NCI-H1436 treated with DMSO at 0.1 percent for 48 hours (cell line): ENCODE data around the gene GJE1.
A peak's percentile ranks its signal among the peaks of the same experiment; 100 is the strongest.
"Not testable (repeated sequence)": the region's sequence is repeated elsewhere in the genome, so short reads cannot be mapped to it uniquely, and the experiment has no call there.

ENCODE experiments used
- DNase-seq: peaks from one replicate; lab custom pipeline; 2025; lab: John Stamatoyannopoulos, UW

Gene GJE1

DNA sequence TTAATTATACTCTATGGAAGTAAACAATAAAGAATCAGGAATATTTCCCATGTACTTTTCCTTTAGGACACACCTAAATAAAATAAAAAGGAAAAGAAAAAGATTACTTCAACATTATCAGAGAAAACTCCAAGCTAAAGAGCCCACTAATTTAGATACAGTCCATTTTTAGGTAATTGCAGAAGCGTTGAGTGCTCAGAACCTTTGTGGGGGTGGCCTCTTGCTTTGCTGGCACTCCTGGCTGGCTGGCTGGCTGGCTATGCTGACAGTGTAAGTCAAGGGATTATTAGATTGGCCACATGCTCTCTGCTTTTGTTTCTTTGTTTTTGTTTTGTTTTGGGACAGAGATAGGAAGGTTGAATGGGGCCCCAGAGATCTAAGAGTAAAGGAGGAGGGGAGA lies at the start of gene GJE1:
GJE1 (plus strand) TSS at position 301 of the 400 bp plus-strand sequence. CDS start 234 bp downstream, outside the sequence.
- no peak for DNase-seq

DNA sequence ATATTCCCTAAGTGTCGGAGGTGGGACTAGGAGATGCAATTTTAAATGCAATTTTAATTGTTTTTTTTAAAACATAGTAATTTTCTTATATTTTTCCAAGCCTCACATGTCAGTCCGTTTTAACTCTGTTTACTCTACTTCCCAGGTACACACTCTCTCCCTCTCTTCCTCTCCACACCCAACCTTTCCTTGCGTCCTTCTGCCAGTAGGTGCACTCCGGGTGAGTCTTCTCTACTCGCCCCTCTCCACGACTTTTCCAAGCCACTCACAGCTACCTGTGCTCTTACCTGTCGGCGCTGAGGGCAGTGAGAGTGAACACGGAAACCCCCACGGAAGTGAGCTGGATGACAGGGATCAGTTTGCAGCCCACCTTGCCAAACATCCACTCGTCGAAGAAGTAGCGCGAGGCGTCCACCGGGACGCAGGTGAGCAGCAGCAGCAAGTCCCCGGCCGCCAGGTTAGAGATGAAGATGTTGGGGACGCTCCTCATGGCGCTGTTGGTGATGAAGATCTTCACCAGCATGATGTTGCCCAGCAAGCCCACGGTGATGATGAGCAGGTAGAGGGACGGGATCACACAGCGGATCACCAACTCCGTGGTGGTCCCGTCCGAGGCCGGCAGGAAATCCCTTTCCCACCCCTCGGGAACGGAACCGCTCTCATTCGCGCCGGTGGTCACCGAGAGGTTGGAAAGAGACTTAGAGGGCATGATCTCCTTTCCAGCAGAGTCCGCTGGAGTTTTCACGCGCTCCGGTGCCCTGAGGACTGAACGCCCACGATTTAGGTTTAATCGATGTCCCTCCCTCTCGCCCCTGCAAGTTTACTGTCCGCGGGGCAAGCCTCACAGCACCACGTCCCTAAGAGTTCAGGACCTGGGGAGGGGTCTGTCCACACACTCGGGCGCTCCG lies 44.5 kb upstream of the GJE1 start:
- no peak for DNase-seq

DNA sequence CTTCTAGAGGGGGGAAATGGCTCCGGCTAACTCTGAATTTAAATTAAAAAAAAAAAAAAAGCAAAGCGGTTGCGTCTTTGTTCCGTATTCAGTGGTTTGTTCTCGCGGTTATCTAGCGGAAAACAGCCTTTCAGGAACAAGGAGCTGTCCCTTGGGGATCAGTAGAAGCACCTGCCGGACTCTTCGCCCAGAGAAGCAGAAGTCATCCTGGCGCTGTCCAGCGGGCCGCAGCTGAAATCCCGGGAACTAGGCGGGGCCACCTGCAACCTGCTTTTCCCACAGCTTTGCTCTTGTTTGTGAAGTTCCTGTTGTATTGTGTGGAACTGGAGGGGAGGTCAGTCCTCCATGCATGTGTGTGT lies 43.9 kb upstream of the GJE1 start:
- DNase-seq = no peak

DNA sequence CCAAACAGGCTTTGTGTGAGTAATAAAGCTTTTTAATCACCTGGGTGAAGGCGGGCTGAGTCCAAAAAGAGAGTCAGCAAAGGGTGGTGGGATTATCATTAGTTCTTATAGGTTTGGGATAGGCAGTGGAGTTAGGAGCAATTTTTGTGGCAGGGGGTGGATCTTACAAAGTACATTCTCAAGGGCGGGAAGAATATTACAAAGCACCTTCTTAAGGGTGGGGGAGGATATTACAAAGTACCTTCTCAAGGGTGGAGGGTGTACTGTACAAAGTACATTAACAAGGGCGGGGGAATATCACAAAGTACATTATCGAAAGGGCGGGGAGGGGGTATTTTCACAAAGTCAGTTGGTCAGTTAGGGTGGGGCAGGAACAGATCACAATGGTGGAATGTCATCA lies 27.9 kb upstream of the GJE1 start:
- DNase-seq = not testable (repeated sequence)

DNA sequence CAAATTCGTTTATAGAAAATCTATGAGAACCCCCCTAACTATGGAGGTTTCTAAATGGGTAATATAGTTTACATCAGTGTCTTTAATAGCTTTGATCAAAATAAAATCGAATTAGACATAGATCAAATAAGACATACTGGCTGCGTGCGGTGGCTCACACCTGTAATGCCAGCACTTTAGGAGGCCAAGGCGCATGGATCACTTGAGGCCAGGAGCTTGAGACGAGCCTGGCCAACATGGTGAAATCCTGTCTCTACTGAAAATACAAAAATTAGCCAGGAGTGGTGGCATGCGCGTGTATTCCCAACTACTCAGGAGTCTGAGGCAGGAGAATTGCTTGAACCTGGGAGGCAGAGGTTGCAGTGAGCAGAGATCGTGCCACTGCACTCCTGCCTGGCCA lies 21.9 kb upstream of the GJE1 start:
- DNase-seq = not testable (repeated sequence)

DNA sequence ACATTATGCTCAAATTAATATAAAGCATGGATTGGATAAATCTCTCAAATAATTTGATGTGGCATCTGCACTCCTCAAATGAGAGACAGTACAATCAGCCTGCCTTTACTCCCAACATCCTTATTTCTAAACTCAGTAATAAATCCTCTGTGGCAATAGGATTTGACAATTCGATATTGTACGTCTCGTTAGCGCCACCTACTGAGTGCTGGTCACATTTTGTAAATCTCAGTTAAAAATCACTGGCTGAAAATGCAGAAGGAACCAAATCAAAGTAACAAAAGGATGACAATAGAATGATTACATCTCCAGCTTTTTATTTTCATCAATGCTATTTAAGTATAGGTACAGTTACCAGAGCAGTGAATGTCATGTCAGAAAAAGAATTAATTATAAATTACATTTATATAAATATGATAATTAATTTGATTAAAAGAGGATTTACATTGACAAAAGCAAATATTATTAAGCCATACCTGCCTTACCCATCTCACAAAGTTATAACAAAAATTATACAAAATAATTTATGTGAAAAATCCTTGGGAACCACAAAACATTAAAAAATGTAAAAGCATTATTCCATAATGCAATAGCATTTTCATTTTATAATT lies 20.2 kb upstream of the GJE1 start:
- peak; percentile 6 for DNase-seq

- DNase-seq = no peak
These were observed 15.4 kb upstream of the GJE1 start for GRCh38 chr6:142117366-142117765.

DNA sequence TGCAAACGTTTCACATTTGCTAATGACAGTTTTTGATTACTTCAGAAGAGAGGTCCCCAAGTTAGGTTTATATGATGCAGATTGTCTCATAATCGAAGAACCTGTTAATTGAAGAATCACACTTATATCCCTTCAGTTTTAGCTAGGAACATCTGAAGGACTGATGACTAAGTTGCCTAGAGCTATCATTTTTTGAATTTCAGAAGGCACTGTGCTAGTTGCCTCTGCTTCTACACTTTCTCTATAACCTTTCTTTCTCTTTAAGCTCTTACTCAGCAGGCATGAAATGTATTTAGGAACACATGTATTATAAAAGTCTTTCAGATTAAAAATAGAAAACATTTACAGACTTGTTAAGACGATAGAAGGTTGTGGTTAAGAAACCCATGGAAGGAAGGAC lies 14.4 kb upstream of the GJE1 start:
- no peak for DNase-seq

GRCh38 chr6:142118925-142119324 lies 13.8 kb upstream of the GJE1 start:
- no peak for DNase-seq

DNA sequence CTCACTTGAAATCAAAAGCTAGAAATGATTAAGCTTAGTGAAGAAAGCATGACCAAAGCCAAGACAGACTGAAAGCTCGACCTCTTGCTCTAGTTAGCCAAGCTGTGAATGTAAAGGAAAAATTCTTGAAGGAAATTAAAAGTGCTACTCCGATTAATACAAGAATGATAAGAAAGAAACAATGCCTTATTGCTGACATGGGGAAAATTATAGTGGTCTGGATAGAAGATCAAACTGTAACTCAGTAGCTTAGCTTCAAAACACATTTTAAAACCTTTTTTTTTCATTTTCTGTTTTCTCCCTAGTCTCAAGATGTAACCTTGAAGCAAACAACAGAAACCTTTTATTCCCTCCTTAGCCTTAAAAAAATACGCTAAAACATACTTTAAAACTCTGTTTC lies 11.4 kb upstream of the GJE1 start:
- no peak for DNase-seq

DNA sequence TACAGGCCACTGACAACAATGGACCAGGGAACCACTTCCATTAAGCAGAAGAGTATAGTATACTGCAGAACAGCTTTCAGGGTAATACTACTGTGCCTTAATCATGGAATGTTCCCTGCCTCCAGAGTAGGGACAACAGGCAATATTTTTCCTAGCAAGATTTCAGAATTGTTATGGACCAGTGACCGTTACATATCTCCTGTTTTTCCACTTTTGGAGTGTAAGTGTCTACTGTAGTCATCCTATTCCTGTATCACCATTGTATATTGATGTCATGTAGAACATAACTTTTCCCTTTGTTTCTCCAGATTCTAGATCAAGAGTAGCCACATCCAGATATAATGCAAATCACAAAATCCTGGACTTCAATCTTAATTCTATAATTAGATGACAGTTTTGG lies 1.9 kb upstream of the GJE1 start:
- DNase-seq = no peak

DNA sequence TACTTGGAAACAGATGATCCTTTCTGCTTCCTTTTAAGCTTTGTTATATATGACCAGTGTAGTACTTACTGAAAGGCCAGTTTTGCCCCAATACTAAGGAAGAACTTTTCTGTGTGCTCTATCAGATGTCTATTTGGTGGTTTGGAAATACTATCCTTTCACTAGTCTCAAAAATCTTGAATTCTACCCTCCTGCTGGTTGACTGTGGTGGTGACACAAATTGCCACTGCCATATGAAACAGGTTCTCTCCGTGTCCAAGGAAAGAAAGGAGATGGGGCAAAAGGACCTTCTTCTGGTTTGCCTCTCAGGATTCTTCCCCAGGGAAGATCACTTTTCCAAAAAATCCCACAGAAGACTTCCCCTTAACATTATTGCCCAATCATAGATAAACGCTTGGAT lies 6.2 kb downstream of the GJE1 start:
- DNase-seq = no peak

DNA sequence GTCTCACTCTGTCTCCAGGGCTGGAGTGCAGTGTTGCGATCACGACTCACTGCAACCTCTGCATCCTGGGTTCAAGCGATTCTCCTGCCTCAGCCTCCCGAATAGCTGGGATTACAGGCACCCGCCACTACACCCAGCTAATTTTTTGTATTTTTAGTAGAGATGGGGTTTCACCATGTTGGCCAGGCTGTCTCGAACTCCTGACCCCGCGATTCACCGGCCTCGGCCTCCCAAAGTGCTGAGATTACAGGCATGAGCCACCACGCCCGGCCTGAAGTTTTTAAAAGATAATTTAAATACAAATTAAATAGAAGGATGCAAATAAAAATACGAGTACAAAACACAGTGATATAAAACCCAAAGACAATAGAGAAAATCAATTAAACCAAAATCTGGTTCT lies 8.8 kb downstream of the GJE1 start:
- not testable (repeated sequence) for DNase-seq

DNA sequence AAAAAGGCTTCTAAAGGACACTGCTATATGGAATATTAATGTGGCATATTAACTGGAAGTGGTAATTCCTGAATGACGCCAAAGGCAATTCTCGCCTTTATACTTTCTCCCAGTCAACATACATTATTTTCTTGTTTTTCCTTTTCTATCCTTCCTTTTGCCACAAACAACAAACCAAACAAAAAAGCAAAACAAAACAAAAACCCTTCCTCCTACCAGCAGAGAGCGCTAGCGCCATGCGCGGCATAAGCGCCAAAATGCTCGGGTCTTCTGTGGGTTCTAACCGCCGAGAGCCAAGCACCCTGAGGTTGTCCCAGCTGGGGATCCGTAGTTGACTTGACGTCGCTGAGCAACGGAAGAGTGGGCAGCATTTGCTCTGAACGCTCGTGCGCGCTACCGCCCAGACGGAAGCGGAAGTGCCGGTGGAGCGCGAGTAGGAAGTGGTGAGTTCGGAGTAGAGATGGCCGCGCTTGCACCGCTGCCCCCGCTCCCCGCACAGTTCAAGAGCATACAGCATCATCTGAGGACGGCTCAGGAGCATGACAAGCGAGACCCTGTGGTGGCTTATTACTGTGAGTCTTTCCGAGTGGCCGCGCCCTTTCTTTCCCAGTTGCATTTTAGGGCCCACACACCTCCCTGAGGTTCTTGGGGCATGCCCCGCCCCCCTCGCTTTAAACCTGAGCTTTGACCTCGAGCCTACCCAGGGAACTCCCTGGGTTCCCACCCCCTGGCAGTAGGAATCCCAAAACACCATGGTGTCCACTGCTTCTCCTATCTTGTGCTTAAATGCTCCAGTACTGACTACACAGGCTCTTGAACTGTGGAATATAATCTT lies 14.3 kb downstream of the GJE1 start, which contains the start of the genes NMBR and VTA1:
NMBR (minus strand) TSS at position 295 of the 835 bp plus-strand sequence. CDS start 58,464 bp downstream, outside the sequence.
VTA1 (plus strand) TSS at position 436 of the 835 bp plus-strand sequence; CDS start at position 461, 25 bp downstream.
- peak; percentile 85 for DNase-seq

DNA sequence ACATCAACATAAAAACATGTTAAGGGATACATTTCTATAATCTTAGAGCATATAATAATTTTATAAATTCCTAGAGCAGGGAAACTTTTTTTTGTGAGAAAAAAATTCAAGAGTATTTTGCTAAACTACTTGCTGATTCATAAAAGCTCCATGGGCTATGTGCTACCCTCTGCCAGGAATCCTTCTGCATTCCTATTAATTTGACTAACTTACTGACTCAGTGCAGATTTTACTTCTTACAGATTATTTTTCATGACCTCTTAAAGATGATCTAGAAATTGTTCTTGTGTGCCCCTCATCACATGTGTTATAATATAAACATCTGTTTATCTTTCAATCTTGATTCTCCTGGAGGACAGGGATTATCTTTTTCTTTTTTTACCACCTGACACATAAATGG lies 20.0 kb downstream of the GJE1 start:
- no peak for DNase-seq

DNA sequence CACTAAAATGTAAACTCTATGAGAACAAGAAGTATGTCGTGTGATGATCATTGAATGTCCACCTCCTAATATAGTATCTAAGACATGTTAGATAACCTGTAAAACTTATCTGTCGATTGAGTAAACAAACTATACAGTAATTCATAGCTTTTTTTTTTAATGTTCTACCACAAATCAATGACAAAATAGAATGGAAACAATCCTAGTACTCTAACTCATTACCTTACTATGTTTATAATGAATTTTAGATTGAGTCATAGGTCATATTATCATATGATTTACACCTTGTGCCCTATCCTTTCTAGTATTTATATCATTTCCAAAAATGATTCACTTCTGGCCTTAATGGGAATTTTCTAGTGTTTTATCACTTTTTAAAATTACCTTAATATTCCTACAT lies 20.5 kb downstream of the GJE1 start:
- DNase-seq = no peak

- no peak for DNase-seq
These were observed 21.6 kb downstream of the GJE1 start for GRCh38 chr6:142154336-142154735.

DNA sequence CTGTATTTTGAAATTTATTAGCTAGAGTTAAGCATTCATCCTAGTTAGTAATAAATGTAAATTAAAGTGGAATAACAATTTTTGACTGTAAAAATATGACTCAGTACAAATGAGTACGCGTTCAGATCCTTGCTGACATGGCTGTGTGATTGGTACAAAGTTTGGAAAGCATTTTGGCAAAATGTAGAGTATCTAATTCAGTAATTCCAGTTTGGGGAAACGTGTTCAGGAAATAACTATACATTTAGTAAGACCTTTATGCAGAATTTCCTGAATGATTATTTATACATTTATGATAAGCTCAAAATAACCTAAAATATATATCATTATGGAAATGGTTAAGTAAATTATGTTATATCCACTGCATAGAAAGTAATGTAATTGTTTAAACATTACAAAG lies 22.4 kb downstream of the GJE1 start:
- no peak for DNase-seq

DNA sequence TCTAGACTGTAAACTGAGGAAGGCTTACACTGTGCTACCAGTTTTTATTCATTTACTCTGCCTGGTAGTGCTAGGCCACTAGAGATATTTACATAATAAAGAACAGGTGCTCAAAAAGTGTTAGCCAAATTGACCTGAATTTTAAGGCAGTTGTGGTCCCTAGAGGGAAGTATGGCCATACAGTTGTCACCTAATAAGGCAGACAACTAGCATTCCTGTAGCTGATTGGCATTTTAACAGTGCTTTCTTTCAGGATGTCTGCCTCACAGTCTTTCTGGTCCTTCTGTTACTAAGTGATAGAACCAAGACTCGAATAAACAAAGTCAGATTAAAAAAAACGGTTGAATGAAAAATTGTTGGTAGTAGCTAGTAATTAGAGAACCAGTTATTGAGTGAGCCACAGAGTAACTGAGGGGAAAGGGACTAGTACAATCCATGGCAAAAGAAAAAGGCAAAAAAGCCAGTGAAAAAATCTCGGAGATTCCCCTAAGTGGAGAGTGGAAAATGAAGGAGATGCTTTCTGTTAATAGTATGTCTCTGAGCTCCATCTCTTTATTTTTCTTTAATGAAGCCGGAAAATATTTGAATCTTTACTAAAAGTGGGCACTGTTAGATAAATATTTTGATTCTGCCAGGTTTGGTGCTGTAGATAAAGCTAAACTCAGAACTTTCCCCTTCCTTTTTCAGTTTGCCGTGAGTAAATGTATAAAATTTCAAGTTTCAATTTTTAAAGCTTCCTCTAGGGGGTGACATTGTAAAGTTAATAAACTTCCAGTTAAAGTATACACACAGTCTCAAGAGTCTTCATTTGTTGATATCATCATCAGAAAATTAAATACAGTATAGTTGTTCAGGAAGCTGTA lies 23.4 kb downstream of the GJE1 start:
- DNase-seq = no peak

- not testable (repeated sequence) for DNase-seq
These were observed 24.0 kb downstream of the GJE1 start for GRCh38 chr6:142156758-142157068.

- DNase-seq = no peak
These were observed 30.1 kb downstream of the GJE1 start for GRCh38 chr6:142162780-142163179.

GRCh38 chr6:142165227-142165626 lies 32.5 kb downstream of the GJE1 start:
- no peak for DNase-seq
